NT2/D1 (cell line): ENCODE results near the gene HYCC2.

Source experiments
- YY1 ChIP-seq: IDR thresholded peaks from 2 replicates; pipeline ENCODE4 v1.6.1; 2011; ENCODE audit not compliant: insufficient read length, insufficient read depth
- ZNF274 ChIP-seq: IDR thresholded peaks from 2 replicates; pipeline ENCODE4 v1.6.1; 2011; ENCODE audit warnings: mild to moderate bottlenecking, low read depth, low read length

DNA sequence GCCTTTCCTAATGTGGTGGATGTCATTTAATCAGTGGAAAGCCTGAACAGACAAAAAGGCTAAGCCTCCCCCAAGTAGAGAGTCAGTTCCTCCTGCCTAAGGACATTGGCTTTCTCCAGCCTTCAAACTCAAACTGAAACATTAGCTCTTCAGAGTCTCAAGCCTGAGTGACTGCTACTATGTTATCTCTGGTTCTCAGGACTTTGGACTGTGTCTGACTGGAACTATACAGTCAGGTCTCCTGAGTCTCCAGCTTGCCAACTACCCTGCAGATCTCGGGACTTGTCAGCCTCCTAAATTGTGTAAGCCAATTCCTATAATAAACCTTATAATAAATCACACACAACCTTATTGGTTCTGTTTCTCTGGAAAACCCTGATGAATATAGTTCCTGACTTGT lies 12.6 kb downstream of the HYCC2 start:
- no peak for TF ChIP-seq YY1
- TF ChIP-seq ZNF274: no peak
